MM.1S (cell line): Measurements from ENCODE around the gene RABGAP1L.

Source experiments
- DNase-seq: peaks from one replicate; pipeline ENCODE4 v3.0.0-alpha.2; 2015
- H2AFZ ChIP-seq: fragments of 300-600 bp; sonication (generic); 2 replicates; pipeline ENCODE4 v1.6.0; 2016; ENCODE audit warnings: antibody characterized with exemption, low read length
- H3F3A ChIP-seq: fragments of 300-600 bp; sonication (generic); 2 replicates; pipeline ENCODE4 v1.6.1; 2016; ENCODE audit warnings: mild to moderate bottlenecking, antibody characterized with exemption, low read length, moderate library complexity, mixed read lengths; ENCODE audit not compliant: insufficient read depth
- H3K27ac ChIP-seq: fragments of 300-600 bp; sonication (generic); 2 replicates; pipeline ENCODE4 v1.5.1; 2016; ENCODE audit warnings: mild to moderate bottlenecking, low read length
- H3K27me3 ChIP-seq: fragments of 300-600 bp; sonication (generic); replicated peaks from 2 replicates; pipeline ENCODE4 v1.6.0; 2016; ENCODE audit warnings: low read length; ENCODE audit not compliant: insufficient read depth
- H3K36me3 ChIP-seq: fragments of 300-600 bp; sonication (generic); replicated peaks from 2 replicates; pipeline ENCODE4 v1.6.1; 2016; ENCODE audit warnings: mild to moderate bottlenecking, low read length, mixed read lengths; ENCODE audit not compliant: insufficient read depth
- H3K4me1 ChIP-seq: fragments of 300-600 bp; sonication (generic); 2 replicates; pipeline ENCODE4 v1.6.1; 2016; ENCODE audit warnings: low read length, mixed read lengths
- H3K4me2 ChIP-seq: fragments of 300-600 bp; sonication (generic); 2 replicates; pipeline ENCODE4 v1.6.0; 2016; ENCODE audit warnings: low read depth, low read length
- H3K4me3 ChIP-seq: fragments of 300-600 bp; sonication (generic); 2 replicates; pipeline ENCODE4 v1.5.1; 2016; ENCODE audit warnings: low read length, mixed read lengths
- H3K79me2 ChIP-seq: fragments of 300-600 bp; sonication (generic); 2 replicates; pipeline ENCODE4 v1.6.1; 2016; ENCODE audit warnings: mixed run types, low read length, mixed read lengths
- H3K9ac ChIP-seq: fragments of 300-600 bp; sonication (generic); 2 replicates; pipeline ENCODE4 v1.6.1; 2016; ENCODE audit warnings: low read length, mixed read lengths
- H3K9me2 ChIP-seq: fragments of 300-600 bp; sonication (generic); replicated peaks from 2 replicates; pipeline ENCODE4 v1.6.1; 2016; ENCODE audit warnings: mild to moderate bottlenecking, low read length, mixed read lengths; ENCODE audit not compliant: insufficient read depth
- H3K9me3 ChIP-seq: fragments of 300-600 bp; sonication (generic); replicated peaks from 2 replicates; pipeline ENCODE4 v1.6.1; 2016; ENCODE audit warnings: mild to moderate bottlenecking, low read length, mixed read lengths; ENCODE audit not compliant: insufficient read depth
- H4K20me1 ChIP-seq: fragments of 300-600 bp; sonication (generic); 2 replicates; pipeline ENCODE4 v1.6.1; 2016; ENCODE audit warnings: mild to moderate bottlenecking, low read length, moderate library complexity, mixed read lengths; ENCODE audit not compliant: insufficient read depth
- CTCF ChIP-seq: fragments of 300-600 bp; sonication (generic); IDR thresholded peaks from 2 replicates; pipeline ENCODE4 v1.5.1; 2016; ENCODE audit warnings: antibody characterized with exemption, low read length, mixed read lengths
- EZH2 ChIP-seq: fragments of 300-600 bp; sonication (generic); optimal IDR thresholded peaks from 2 replicates; pipeline ENCODE3; 2017; ENCODE audit warnings: low read depth, mild to moderate bottlenecking, antibody characterized with exemption, low read length, mixed read lengths
- EZH2phosphoT487 ChIP-seq: fragments of 300-600 bp; sonication (generic); IDR thresholded peaks from 2 replicates; pipeline ENCODE4 v1.6.1; 2018; ENCODE audit warnings: antibody characterized with exemption, low read length

The RABGAP1L gene

GRCh38 chr1:174189428-174190062 lies 30.2 kb downstream of the RABGAP1L start:
- Histone ChIP-seq H3K9ac (no peak overlapping the region), H3K4me2 (no peak overlapping the region), H3K79me2 (peaks cover 64% of the 10 kb centered on the region), H3K27me3 (no peaks in the 10 kb centered on the region), H3K9me2 (no peaks in the 10 kb centered on the region), H3K4me3 (no peak overlapping the region), H3K27ac (no peak overlapping the region), H4K20me1 (no peaks in the 10 kb centered on the region), H3K4me1 (0 out of 2 replicates have a peak, but pooled peaks cover 8% of the 10 kb centered on the region), H3F3A (no peaks in the 10 kb centered on the region), H3K9me3 (no peaks in the 10 kb centered on the region), H3K36me3 (no peaks in the 10 kb centered on the region), H2AFZ (no peak overlapping the region)
- DNase-seq = no peak
- TF ChIP-seq EZH2 (no peak), CTCF (peak; percentile 24; the same call in 1 of the 2 replicates)

- Histone ChIP-seq H3K4me1 (0 out of 2 replicates have a peak, but pooled peaks cover 8% of the 10 kb centered on the region), H3K9me2 (no peaks in the 10 kb centered on the region), H3K9me3 (no peaks in the 10 kb centered on the region), H3K9ac (no peak overlapping the region), H3K4me2 (no peak overlapping the region), H3F3A (no peaks in the 10 kb centered on the region), H3K27me3 (no peaks in the 10 kb centered on the region), H3K79me2 (peaks cover 55% of the 10 kb centered on the region), H4K20me1 (no peaks in the 10 kb centered on the region), H2AFZ (no peak overlapping the region), H3K27ac (no peak overlapping the region), H3K36me3 (no peaks in the 10 kb centered on the region), H3K4me3 (no peak overlapping the region)
- DNase-seq = no peak
- TF ChIP-seq EZH2phosphoT487 = no peak
- TF ChIP-seq CTCF = no peak
- TF ChIP-seq EZH2 = no peak
Measured at GRCh38 chr1:174190691-174191199, 31.4 kb downstream of the RABGAP1L start.

- Histone ChIP-seq H4K20me1 (no peaks in the 10 kb centered on the region), H3F3A (no peaks in the 10 kb centered on the region), H3K4me2 (no peak overlapping the region), H3K79me2 (peaks cover 52% of the 10 kb centered on the region), H2AFZ (no peak overlapping the region), H3K4me1 (0 out of 2 replicates have a peak, but pooled peaks cover 8% of the 10 kb centered on the region), H3K9ac (no peak overlapping the region), H3K36me3 (no peaks in the 10 kb centered on the region), H3K27ac (no peak overlapping the region), H3K27me3 (no peaks in the 10 kb centered on the region), H3K9me2 (no peaks in the 10 kb centered on the region), H3K4me3 (no peak overlapping the region), H3K9me3 (no peaks in the 10 kb centered on the region)
- DNase-seq = no peak
- TF ChIP-seq CTCF (no peak), EZH2 (no peak), EZH2phosphoT487 (no peak)
Measured at GRCh38 chr1:174191349-174191862, 32.1 kb downstream of the RABGAP1L start.
